ENCODE data around the gene RAB5IF. TPM values are rescaled to one million over a fixed set of nuclear protein-coding genes. Genes with fewer than 3 reads are reported as not detected.
A peak's percentile ranks its signal among the peaks of the same experiment; 100 is the strongest.

Gene RAB5IF
- total RNA-seq, 4 donors from 2014 or later: 12.8 to 37.7 (median 28.5) TPM

DNA sequence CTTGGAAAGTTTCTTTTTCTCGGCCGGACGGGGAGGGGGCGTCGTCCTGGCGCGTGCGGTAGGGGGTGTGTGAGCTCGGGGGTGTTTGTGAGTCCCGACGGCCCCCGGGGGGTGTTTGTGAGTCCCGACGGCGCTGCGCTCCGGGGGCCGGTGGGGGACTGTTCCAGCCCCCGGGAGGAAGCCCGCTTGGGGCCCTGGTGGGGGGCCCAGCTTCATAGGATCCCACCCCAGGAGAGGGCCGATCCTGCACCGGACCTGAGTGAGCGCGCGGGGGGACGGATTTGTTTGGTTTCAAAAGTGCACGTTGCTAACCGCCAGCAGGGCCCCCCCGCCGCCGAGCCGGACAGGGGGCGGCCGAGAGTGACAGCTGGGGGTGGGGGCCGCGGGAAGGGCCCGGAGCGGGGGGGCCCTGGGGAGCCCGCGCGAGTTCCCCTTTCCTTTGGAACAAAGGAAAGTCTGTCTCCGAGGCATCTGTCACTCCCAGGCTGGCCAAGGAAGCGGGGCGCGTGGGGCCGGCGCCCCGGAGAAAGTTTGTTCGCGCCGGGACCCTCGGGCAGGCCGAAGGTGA is 31.7 kb upstream of the RAB5IF start:
- Histone ChIP-seq H3K36me3 (no peaks in the 10 kb centered on the region), H3K9me3 (no peaks in the 10 kb centered on the region), H3K4me1 (peaks cover 0 to 8% of the 10 kb centered on the region in 2 donors), H3K27me3 (no peaks in the 10 kb centered on the region), H3K4me3 (peak overlapping the region; percentile 75 to 90), H3K27ac (peak overlapping the region; percentile 90 to 99)
- TF ChIP-seq, protein P1, sequence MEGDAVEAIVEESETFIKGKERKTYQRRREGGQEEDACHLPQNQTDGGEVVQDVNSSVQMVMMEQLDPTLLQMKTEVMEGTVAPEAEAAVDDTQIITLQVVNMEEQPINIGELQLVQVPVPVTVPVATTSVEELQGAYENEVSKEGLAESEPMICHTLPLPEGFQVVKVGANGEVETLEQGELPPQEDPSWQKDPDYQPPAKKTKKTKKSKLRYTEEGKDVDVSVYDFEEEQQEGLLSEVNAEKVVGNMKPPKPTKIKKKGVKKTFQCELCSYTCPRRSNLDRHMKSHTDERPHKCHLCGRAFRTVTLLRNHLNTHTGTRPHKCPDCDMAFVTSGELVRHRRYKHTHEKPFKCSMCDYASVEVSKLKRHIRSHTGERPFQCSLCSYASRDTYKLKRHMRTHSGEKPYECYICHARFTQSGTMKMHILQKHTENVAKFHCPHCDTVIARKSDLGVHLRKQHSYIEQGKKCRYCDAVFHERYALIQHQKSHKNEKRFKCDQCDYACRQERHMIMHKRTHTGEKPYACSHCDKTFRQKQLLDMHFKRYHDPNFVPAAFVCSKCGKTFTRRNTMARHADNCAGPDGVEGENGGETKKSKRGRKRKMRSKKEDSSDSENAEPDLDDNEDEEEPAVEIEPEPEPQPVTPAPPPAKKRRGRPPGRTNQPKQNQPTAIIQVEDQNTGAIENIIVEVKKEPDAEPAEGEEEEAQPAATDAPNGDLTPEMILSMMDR (IDR thresholded peaks at IDR 0.05): peak in 1 of 4 experiments; percentile 3
- TF ChIP-seq POLR2A (IDR thresholded peaks at IDR 0.05): no peak
- peak; percentile 33 to 44 for DNase-seq
- intact Hi-C loops (cut with DNase I; ENCODE audit: low total_unique reads): no loop called here

GRCh38 chr20:36574366-36575135 is 31.0 kb upstream of the RAB5IF start:
- H3K4me1 ChIP-seq: peaks cover 0 to 8% of the 10 kb centered on the region in 2 donors
- peak; percentile 76 to 85 for DNase-seq
- H3K36me3 ChIP-seq: no peaks in the 10 kb centered on the region
- peak overlapping the region; percentile 90 to 99 for H3K27ac ChIP-seq
- intact Hi-C loops (cut with DNase I; ENCODE audit: low total_unique reads): no loop called here
- TF ChIP-seq, protein P1 (IDR thresholded peaks at IDR 0.05): no peak
- peak; percentile 26 to 60 for TF ChIP-seq POLR2A (IDR thresholded peaks at IDR 0.05)
- H3K27me3 ChIP-seq: no peaks in the 10 kb centered on the region
- H3K4me3 ChIP-seq: peak overlapping the region; percentile 75 to 90
- no peaks in the 10 kb centered on the region for H3K9me3 ChIP-seq

GRCh38 chr20:36576081-36576445 is 29.5 kb upstream of the RAB5IF start:
- TF ChIP-seq POLR2A (IDR thresholded peaks at IDR 0.05): no peak
- TF ChIP-seq, protein P1 (IDR thresholded peaks at IDR 0.05): no peak
- peaks cover 0 to 8% of the 10 kb centered on the region in 2 donors for H3K4me1 ChIP-seq
- H3K9me3 ChIP-seq: no peaks in the 10 kb centered on the region
- no peak for DNase-seq
- H3K27ac ChIP-seq: peak overlapping the region; percentile 90 to 99
- H3K27me3 ChIP-seq: no peaks in the 10 kb centered on the region
- H3K36me3 ChIP-seq: no peaks in the 10 kb centered on the region
- intact Hi-C loops (cut with DNase I; ENCODE audit: low total_unique reads): no loop called here
- no peak overlapping the region for H3K4me3 ChIP-seq

DNA sequence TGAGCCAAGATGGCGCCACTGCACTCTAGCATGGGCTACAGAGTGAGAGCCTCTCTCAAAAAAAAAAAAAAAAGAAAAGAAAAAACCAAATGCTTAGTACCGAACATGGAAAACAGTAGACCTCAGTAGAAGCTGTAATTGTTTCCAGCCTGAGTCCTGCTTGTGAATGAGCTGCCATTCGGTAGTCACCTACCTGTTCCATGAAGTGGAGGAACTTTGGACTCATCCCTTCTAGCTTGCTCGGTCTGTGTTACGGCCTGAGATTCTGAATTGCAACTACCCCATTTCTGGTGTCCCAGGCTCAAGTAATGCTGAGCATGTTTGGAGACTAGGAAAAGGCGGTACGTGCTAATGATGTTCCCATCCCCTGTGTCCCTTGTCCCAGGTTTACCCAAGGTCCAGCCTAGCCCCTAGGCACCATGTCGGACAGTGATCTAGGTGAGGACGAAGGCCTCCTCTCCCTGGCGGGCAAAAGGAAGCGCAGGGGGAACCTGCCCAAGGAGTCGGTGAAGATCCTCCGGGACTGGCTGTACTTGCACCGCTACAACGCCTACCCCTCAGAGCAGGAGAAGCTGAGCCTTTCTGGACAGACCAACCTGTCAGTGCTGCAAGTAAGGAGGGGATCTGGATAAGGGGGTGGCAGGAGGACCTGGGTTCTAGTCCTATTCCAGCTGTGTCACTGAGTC is 27.1 kb upstream of the RAB5IF start:
- no peaks in the 10 kb centered on the region for H3K9me3 ChIP-seq

More for the DNA sequence above, 27.1 kb upstream of the RAB5IF start:
- DNase-seq: no peak
- H3K27ac ChIP-seq: peak overlapping the region; percentile 10 to 37
- no peaks in the 10 kb centered on the region for H3K36me3 ChIP-seq
- no peaks in the 10 kb centered on the region for H3K27me3 ChIP-seq
- peaks cover 0 to 8% of the 10 kb centered on the region in 2 donors for H3K4me1 ChIP-seq
- intact Hi-C loops (cut with DNase I; ENCODE audit: low total_unique reads): no loop called here
- no peak overlapping the region for H3K4me3 ChIP-seq
- TF ChIP-seq, protein P1 (IDR thresholded peaks at IDR 0.05): no peak
- TF ChIP-seq POLR2A (IDR thresholded peaks at IDR 0.05): no peak
